ENCODE measurements around the gene EPB41L5. TPM values are rescaled to one million over a fixed set of nuclear protein-coding genes. Genes with fewer than 3 reads are reported as not detected.

EPB41L5 gene
- total RNA-seq, 2 experiments from 2014 or later, result 5.6 to 14.1 TPM

GRCh38 chr2:120169020-120169419 is 156.1 kb downstream of the EPB41L5 start:
- no peak overlapping the region for H3K4me2 ChIP-seq (ENCODE audit: low read length)
- BruUV-seq (replicated peaks), result no TSS peak
- no peak for DNase-seq (ENCODE audit: low spot score)
- no peak overlapping the region for H2AFZ ChIP-seq (ENCODE audit: low read length)
- H4K20me1 ChIP-seq (ENCODE audit: insufficient read depth, low read length), result no peaks in the 10 kb centered on the region
- no peaks in the 10 kb centered on the region for H3K9me2 ChIP-seq (ENCODE audit: insufficient read depth, low read length)
- no peaks in the 10 kb centered on the region for H3K79me2 ChIP-seq (ENCODE audit: insufficient read depth, low read depth, low read length)
- CTCF ChIA-PET (ENCODE audit: unreplicated experiment), result interaction anchor here (0.7 kb wide), 1 partner anchor 8 kb away, joined by 3 read pairs; no protein-coding TSS in a partner anchor
- no peak overlapping the region for H3K27ac ChIP-seq (ENCODE audit: low read depth, low read length, poor library complexity, severe bottlenecking)
- H3K4me1 ChIP-seq (ENCODE audit: insufficient read depth, low read length, poor library complexity, severe bottlenecking), result no peaks in the 10 kb centered on the region
- H3K9me3 ChIP-seq (ENCODE audit: low read length), result no peaks in the 10 kb centered on the region
- no peaks in the 10 kb centered on the region for H3K36me3 ChIP-seq (ENCODE audit: insufficient read depth, low read length)
- no peak overlapping the region for H3K4me3 ChIP-seq (ENCODE audit: low read depth, low read length, poor library complexity, severe bottlenecking)
- intact Hi-C loops (cut with micrococcal nuclease; ENCODE audit: unreplicated experiment), result no loop called here
- no peak for TF ChIP-seq EZH2phosphoT487 (IDR thresholded peaks at IDR 0.05; ENCODE audit: borderline replicate concordance, low read depth, low read length)
- TF ChIP-seq CTCF (conservative IDR thresholded peaks at IDR 0.05; ENCODE audit: low read length), result no peak
- POLR2A ChIA-PET, result interaction anchor here (0.7 to 1.4 kb wide), 4 partner anchors 12 to 493 kb away, joined by 3 to 4 read pairs (median 3); no protein-coding TSS in a partner anchor

DNA sequence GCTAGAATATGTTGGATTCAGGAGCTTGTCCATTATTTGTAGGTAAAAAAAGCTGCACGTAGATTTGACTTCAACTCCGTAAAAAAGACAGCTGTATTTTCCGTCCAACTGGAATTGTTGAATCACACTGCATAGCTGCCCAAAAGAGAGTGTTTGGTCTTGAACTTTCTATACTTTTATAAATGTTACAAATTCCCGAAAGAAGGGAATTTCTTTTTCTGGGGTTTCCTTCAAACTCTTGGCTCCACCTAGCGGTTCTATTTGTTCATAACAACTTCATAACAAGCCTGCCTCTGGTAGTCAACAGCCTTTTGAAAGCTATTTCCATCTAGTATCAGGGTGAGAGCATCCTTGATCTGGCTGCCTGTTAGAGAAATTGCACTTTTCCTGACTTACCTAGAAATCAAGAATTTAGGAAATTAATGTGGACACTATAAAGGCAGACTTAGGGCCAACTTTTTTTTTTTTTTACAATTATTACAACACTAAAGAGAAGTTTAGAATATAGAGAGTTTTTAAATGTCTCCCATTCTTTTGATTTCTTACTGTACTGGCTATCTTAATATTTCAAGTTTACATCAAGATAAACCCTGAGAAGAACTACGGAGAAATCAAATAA is 162.2 kb downstream of the EPB41L5 start:
- Histone ChIP-seq H3K4me1 (ENCODE audit: insufficient read depth, low read length, poor library complexity, severe bottlenecking) (peaks cover 48% of the 10 kb centered on the region), H3K9me3 (ENCODE audit: low read length) (no peaks in the 10 kb centered on the region), H3K36me3 (ENCODE audit: insufficient read depth, low read length) (no peaks in the 10 kb centered on the region), H3K79me2 (ENCODE audit: insufficient read depth, low read depth, low read length) (peaks cover 12% of the 10 kb centered on the region; the same call in 1 of the 2 replicates), H3K27ac (ENCODE audit: low read depth, low read length, poor library complexity, severe bottlenecking) (peak overlapping the region; percentile 30), H2AFZ (ENCODE audit: low read length) (peak overlapping the region; percentile 85; the same call in 1 of the 2 replicates), H3K9me2 (ENCODE audit: insufficient read depth, low read length) (no peaks in the 10 kb centered on the region), H3K4me3 (ENCODE audit: low read depth, low read length, poor library complexity, severe bottlenecking) (no peak overlapping the region), H4K20me1 (ENCODE audit: insufficient read depth, low read length) (no peaks in the 10 kb centered on the region), H3K4me2 (ENCODE audit: low read length) (peak overlapping the region; percentile 22)
- ChIA-PET CTCF (ENCODE audit: unreplicated experiment) (interaction anchor here (0.5 to 3.6 kb wide), 11 partner anchors 9 to 477 kb away, joined by 3 to 22 read pairs (median 4); partner anchors contain the start of genes PTPN4 and TMEM185B), POLR2A (interaction anchor here (0.7 to 3.3 kb wide), 10 partner anchors 21 to 419 kb away, joined by 3 to 23 read pairs (median 4); partner anchors contain the start of gene PTPN4)
- no peak for TF ChIP-seq EZH2phosphoT487 (IDR thresholded peaks at IDR 0.05; ENCODE audit: borderline replicate concordance, low read depth, low read length)
- TF ChIP-seq CTCF (conservative IDR thresholded peaks at IDR 0.05; ENCODE audit: low read length), result peak; percentile 98
- no TSS peak for BruUV-seq (replicated peaks)
- DNase-seq (ENCODE audit: low spot score), result peak; percentile 78
- intact Hi-C loops (cut with micrococcal nuclease; ENCODE audit: unreplicated experiment), result loop anchor here (1.0 to 5.0 kb wide), 5 partner anchors 348 to 808 kb away; partner anchors contain the start of genes C2orf76 and DBI
